ENCODE measurements around the gene SULT4A1.

The SULT4A1 gene

DNA sequence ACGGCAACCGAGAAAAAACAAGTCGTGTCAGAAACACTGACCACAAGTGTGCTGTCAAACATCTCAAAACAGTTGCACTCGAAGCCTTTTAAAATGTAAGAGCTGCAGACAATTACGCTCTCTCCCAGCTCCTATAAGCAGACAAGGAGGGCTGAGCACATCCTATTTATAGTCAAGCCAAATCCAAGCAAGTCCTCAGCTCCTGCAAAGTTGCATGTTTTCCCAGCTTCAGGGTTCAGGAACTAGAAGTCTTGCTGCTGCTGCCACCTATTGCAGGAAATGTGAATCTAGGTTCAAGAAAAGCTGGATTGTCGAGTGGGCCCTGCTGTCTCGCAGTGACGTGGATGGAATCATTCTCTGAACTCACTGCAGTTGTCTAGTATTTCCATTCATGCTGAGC is 65.7 kb downstream of the SULT4A1 start:
- DNase-seq: peak; percentile 70

DNA sequence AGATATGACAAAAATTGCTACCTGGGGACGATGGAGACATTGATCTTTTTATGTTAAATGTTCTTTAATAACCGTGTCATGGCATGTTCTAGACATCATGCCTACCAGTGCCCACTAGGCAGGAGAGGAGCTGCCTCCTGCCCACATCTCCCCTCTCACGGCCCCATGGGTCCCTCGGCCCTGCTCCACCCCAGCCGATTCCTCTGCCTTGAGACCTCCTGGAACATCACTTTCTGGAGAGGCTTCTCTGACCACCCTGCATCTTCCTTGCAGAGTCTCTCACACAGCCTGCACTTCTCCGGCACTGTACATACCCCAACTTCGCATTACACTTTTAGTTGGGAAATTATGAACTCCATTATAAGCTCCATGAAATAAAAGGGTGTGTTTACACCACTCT is 67.0 kb downstream of the SULT4A1 start:
- no peak for DNase-seq

DNA sequence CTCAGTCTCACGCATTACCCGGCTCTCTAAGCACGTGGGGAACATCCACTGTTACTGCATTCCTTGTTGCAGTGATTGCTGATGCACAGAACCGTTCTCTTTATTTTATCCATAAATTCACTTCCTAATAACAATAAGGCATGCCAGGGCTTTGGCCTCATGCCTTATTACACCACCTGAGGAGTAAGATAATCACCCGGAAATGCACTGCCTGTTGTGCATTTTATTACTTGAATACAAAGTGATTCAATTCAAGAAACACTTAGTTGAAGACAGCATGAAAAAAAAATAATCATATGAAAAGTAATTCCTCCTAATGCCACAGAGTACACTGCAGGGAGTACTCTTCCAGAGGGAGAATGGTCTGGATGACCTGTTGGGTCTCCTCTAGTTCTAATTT is 69.4 kb downstream of the SULT4A1 start:
- DNase-seq: no peak

- no peak for DNase-seq
These were observed 72.9 kb downstream of the SULT4A1 start for GRCh38 chr22:43789452-43789851.

DNA sequence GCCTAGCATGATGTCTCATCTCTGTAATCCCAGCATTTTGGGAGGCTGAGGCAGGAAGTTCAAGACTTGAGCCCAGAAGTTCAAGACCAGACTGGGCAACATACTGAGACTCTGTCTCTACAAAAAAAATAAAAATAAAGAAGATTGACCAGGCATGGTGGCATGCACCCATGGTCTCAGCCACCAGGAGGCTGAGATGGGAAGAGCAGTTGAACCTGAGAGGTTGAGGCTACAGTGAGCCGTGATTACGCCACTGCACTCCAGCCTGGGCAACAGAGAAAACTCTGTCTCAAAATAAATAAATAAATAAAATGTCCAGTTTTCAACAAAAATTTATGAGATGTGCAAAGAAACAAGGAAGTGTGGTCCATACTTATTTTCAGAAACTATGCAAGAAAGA is 78.5 kb downstream of the SULT4A1 start:
- no peak for DNase-seq

DNA sequence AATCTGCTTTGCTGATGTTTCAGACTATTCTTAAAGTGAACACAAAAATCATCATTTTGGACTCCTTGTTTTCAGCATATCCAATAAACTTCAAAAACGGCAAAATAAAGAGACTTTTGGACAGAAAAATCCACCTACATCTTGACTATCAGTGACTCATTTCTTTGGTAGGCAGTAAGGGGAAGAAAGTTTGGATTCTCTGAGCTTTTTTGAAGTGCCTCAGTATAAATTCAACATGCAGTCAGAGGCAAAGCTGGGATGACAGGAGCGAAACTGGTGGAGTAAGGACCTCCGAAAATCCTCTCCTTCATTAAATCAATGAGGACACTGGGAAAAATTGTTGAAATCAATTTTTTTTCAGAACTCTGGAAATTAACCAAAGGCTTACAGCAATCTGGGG is 79.9 kb downstream of the SULT4A1 start:
- DNase-seq: no peak

- DNase-seq: no peak
These were observed 85.0 kb downstream of the SULT4A1 start for GRCh38 chr22:43777286-43777685.

DNA sequence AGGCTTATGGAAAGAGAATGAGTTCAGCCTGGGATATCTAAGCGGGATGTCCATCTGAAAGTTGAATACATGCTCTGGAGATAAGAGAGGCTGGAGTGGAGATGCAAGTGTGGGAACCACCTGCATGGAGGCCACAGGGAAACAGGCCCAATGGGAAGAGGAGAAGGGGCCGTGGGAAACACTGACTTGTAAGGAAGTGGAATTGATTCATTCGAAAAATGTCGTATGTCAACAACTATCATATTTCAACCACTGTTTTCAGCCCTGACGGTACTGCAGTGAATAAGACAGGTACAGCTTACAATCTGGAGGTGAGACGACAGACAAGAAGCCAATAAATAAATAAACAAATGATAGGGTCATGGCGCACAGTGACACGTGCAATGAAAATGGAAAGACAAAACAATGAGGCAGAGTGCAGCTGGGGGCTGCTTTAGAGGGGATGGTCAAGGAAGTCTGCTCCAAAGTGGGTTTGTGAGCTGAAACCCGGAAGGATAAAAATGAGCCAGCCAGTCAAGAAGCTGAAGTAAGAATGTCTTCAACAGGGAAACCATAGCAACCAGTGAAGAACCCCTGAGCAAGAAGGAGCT is 86.1 kb downstream of the SULT4A1 start:
- DNase-seq: peak; percentile 38
